Right hindlimb (tissue), 1 donor: ENCODE results near the gene UBE2E2.
"Not testable (repeated sequence)": the region's sequence is repeated elsewhere in the genome, so short reads cannot be mapped to it uniquely, and the experiment has no call there.

Experiments used
- DNase-seq: peaks from one replicate; pipeline ENCODE4 v3.0.0-alpha.2; 2018

Gene UBE2E2

GRCh38 chr3:23202921-23203707 is at the start of gene UBE2E2:
Gene UBE2E2, plus strand, starts transcription at chr3:23203327.
- peak; percentile 83 for DNase-seq

DNA sequence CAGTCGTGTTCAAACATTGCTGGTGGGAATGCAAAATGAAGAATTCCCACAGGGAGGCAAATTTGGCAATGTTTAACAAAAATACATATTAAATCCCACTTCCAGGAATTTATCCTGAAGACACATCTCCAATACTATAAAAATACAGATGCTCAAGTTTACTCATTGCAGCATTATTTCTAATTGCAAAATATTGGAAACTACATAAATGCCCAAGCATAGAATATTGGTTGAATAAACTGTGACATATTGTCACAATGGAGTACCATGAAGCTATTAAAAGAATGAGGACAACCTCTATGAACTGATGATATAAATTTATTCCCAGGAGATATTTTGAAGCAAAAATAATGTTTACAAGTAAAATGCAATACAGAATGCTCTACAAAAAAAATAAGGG is 49.7 kb upstream of the UBE2E2 start:
- DNase-seq: no peak

GRCh38 chr3:23157331-23157730 is 45.8 kb upstream of the UBE2E2 start:
- no peak for DNase-seq

- DNase-seq: no peak
Observed at GRCh38 chr3:23159929-23160328, 43.2 kb upstream of the UBE2E2 start.

DNA sequence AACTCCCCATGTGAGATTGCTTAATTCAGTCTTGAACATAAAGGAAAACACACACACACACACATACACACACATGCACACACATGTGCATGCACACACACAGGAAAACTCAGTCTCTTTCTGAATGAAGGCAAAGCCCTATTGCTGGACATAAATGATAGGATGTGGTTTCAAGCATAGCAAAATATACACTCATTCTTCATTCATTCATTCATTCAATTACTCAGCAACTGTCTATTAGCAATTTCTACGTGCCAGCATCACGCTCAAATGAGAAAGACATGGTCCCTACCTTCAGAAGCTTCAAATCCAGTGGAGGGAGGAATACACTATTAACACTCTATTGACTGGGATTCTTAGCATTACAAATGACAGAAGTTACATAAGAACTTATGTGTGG is 41.8 kb upstream of the UBE2E2 start:
- DNase-seq: no peak

- DNase-seq: no peak
Observed at GRCh38 chr3:23161896-23162570, 41.1 kb upstream of the UBE2E2 start.

GRCh38 chr3:23162934-23163333 is 40.2 kb upstream of the UBE2E2 start:
- no peak for DNase-seq

- no peak for DNase-seq
Observed at GRCh38 chr3:23164746-23165145, 38.4 kb upstream of the UBE2E2 start.

DNA sequence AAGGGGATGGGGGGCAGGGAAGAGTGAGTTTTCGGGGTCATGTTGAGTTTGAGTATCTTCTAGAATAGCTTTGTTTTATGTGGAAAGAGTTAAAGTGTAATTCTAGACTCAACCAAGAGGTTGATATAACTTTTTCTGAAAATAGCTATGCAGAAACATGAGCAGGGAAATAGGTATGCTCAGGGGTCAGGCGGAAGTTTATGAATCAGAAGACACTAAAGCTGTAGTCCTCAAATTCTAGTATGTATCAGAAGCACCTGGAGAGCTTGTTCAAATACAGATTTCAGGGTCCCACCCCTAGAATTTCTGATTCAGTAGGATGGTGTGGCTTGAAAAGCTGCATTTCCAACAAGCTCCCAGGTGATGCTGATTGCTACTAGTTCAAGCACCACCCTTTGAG is 37.6 kb upstream of the UBE2E2 start:
- DNase-seq: no peak

- no peak for DNase-seq
Observed at GRCh38 chr3:23166276-23166675, 36.9 kb upstream of the UBE2E2 start.

DNA sequence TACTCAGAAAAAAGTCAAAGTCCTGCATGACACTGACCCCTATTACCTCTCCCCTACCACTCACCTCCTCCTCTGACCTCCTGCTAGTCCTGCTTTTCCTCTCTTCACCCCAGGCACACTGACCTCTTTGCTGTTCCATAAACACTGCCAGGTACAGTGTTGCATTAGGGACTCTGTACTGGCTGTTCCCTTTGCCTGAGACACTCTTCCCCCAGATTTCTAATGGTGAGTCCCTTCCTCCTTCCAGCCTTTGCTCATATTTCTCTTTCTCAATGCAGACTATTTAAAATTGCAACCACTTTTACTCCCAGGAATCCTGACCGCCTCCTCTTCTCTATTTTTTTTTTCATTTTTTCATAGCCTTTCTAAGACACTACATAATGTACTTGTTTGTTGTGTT is 36.3 kb upstream of the UBE2E2 start:
- DNase-seq: no peak

GRCh38 chr3:23169551-23169950 is 33.6 kb upstream of the UBE2E2 start:
- DNase-seq: no peak

GRCh38 chr3:23170291-23170690 is 32.8 kb upstream of the UBE2E2 start:
- no peak for DNase-seq

- no peak for DNase-seq
Observed at GRCh38 chr3:23172059-23172458, 31.1 kb upstream of the UBE2E2 start.

DNA sequence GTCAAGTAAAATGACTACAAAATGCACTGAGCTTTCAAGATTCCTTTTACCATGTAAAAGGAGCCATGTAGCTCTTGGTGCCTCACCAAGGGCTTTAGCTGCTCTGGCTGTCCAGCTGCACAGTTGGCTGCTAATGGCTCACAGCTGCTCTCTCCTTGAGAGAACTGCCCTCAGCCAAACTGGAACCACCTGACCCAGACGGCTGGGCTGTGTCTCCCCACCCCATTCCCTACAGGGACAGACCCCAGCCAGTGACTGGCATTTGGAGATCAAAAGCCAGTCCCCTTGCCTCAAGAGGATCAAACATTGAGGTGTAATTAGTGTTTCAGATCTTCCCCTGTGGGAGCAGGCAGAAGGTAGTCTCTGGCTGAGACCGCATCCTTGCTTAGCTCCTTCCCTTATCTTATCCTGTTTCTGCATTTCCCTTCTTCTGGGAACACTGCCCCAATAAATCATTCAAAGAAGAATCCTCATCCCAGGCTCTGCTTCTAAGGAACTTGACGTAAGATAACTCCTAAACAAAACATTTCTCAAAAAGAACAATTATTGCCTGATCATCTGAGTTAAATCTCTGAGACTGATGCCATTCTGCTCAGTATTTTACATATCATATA is 28.6 kb upstream of the UBE2E2 start:
- DNase-seq: peak; percentile 41

DNA sequence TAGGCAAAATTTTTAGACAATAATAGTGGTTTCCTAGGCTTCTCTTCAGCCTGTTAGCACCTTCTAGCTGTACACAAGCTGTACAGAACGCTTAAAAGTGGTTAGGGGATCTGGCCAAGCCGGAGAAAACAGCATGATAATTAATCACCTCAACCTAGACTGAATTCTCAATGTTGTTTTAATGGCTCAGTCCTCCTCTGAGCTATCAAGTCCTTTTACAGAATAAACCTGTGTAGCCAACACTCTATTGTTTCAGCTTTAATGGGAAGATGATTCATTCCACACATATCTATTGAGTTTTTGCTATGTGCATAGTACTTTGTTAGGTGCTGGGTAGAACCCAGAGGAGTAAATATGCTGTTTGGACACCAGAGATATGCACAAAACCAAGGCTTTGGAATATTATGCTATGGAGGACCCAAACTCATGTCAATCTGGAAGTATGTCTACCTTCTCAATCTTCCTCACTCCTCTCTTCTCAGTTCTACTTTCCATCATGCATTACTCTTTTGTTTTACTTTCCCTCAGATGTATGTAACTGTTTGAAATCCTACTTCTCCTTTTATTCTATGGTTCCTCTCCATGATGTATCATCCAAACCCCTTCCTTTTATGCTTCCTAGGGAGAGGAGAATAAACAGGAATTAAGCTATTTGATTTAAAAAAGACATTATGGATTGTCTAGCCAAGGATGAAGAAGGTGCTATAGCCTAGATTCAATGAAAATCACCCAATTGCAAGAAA is 27.6 kb upstream of the UBE2E2 start:
- no peak for DNase-seq

DNA sequence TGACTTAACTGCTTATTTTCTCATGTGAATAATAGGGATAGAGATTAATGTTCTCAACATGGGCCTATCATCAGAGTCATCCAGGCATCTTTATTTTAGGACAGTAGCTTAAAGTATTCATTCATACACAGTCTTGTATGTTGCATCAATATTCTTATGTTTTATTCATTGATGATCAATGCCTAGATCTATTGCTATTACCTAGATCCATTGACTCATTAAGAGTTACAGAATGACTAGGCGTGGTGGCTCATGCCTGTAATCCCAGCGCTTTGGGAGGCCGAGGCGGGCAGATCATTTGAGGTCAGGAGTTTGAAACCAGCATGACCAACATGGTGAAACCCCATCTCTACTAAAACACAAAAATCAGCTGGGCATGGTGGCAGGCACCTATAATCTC is 26.3 kb upstream of the UBE2E2 start:
- not testable (repeated sequence) for DNase-seq

DNA sequence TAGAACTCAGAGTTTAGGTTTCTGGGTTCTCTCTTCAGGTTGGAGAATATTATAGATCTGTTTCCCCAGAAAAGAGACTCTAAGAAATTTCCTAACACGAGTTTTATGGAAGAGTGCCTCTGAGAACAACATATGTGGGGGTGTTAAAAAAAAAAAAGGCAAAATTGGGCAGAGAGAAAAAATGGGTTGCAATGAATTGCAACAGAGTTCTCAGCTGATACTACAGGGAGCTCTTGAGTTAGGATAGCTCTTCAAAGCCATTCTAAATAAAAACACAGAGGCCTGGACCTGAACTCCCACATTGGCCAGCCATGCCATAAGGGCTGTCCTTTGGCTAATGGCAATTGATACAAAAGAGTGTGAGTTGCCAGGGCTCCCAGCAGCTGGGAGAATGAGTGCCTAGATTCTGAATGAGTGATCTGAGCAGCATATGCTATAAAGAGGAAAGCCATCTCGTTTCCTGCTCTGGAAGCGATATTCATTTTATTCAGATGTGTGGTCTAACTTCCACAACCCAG is 20.1 kb upstream of the UBE2E2 start:
- no peak for DNase-seq

DNA sequence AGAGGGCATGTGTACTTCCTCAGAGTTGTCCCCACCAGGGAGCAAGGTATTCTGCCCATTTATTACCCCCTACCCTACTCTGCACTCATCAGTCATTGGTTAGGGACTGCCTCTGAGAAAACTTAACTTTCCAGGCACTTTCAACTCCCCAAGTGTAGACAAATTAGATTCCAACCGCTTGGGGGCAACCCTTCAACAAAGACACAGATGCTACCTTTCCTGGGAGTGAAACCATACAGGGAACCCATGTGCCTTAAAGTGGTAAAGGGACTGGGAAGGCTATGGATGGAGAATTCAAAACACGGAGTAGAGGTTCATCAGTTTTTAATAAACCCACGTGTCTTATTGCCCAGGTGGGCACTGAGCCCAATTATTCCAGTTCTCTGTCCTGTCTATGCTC is 19.4 kb upstream of the UBE2E2 start:
- no peak for DNase-seq

DNA sequence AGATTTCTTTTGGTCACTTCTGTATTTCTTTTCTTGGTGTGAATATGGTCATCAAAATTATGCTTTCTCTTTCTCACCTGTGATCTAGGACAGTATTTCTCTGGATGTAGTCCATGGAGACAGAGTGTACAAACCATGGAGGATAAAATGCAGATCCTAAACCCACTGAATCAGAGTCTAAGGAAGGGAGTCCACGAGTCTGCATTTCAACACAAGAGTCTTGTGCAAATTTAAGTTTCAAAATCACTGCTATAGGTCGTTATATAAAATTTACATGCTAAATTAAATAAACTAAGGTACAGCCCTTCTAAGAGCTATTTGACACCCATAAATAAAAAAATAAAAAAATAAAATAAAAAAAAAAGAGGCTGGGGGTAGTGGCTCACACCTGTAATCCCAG is 17.3 kb upstream of the UBE2E2 start:
- DNase-seq: no peak

DNA sequence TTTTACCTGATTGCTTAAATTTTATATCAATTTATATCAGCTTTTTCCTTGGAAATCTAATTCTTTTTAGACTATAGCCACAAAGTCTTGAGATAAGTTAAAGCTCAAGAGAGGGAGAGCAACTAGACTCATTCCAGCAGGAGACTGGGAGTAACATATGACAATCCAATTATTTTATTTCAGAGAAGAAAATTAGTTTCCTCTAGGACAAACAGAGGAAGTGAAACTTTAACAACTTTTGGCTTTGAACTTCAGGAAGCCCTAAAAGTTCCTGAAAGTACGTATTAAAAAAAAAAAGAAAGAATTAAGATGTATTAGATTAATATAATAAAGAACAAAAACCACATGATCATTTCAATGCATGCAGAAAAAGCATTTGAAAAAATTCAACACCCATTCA is 13.9 kb upstream of the UBE2E2 start:
- no peak for DNase-seq

DNA sequence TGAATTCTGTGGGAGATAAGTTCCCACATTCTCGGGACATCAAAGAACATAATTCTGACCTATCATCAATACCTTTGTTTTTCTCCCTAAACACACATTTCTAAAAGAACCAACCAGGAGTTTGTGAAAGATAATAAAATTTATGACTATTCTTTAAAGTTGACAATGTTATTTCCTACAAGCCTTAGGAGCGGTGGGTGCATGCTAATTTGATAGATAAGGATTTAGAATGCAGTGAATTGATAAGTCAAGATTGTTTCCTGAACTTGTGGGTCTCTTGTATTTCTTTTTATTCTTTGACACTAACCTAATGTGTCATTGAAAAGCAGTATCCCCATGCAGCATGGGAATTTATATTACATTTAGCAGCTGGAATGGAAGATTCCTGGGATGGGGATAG is 10.3 kb upstream of the UBE2E2 start:
- no peak for DNase-seq

DNA sequence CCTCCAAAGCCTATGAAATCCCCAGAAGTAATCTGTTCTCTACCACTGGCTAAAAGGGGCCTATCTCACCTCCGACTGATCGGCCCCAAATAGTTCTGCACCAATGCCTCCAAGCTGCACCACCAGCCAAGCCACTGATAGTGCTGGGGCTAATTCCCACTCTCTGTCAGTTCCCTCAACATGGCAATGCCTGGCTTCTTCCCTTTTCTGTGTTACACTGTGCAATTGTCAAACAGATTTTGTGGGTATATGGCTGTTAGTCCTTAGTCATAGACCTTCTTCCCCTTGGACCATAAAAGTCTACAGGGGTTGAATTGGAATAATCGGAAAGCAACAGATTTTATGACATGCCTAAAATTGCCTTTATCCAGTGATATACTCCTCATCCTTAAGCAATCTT is 9.3 kb upstream of the UBE2E2 start:
- DNase-seq: no peak
